Osteocyte (in vitro differentiated cells): ENCODE data around the gene GMEB2. TPM values are rescaled to one million over a fixed set of nuclear protein-coding genes. Genes with fewer than 3 reads are reported as not detected.
"Not testable (repeated sequence)": the region's sequence is repeated elsewhere in the genome, so short reads cannot be mapped to it uniquely, and the experiment has no call there.

Experiments
- DNase-seq: peaks from one replicate; pipeline ENCODE4 v3.0.0; 2021; ENCODE audit warnings: mixed read lengths; ENCODE audit not compliant: unreplicated experiment; ENCODE audit errors: extremely low spot score
- H3K27ac Mint-ChIP-seq: one replicate; pipeline ENCODE4 v1.8.0; 2021; ENCODE audit warnings: mild to moderate bottlenecking, mixed read lengths; ENCODE audit not compliant: unreplicated experiment
- H3K27me3 Mint-ChIP-seq: one replicate; pipeline ENCODE4 v1.8.0; 2021; ENCODE audit warnings: mixed read lengths; ENCODE audit not compliant: unreplicated experiment
- H3K36me3 Mint-ChIP-seq: one replicate; pipeline ENCODE4 v1.8.0; 2021; ENCODE audit warnings: mixed read lengths; ENCODE audit not compliant: unreplicated experiment
- H3K4me1 Mint-ChIP-seq: one replicate; pipeline ENCODE4 v1.8.0; 2021; ENCODE audit warnings: mixed read lengths; ENCODE audit not compliant: unreplicated experiment
- H3K4me3 Mint-ChIP-seq: one replicate; pipeline ENCODE4 v1.8.0; 2021; ENCODE audit warnings: mild to moderate bottlenecking, moderate library complexity, mixed read lengths; ENCODE audit not compliant: unreplicated experiment
- H3K9me3 Mint-ChIP-seq: one replicate; pipeline ENCODE4 v1.8.0; 2021; ENCODE audit warnings: mixed read lengths; ENCODE audit not compliant: unreplicated experiment
- CTCF ChIP-seq: fragments of 200-600 bp; sonication (generic); IDR thresholded peaks from 2 replicates; pipeline ENCODE4 v1.5.0; 2021; ENCODE audit warnings: antibody characterized with exemption, mild to moderate bottlenecking, moderate library complexity
- total RNA-seq: library from RNA; stranded (reverse); gene quantifications from 2 replicates; pipeline ENCODE4 v1.2.1, GENCODE V29; 2021

GMEB2 gene
- total RNA-seq, 1 donor from 2014 or later = 12.1 TPM

- no peak for TF ChIP-seq CTCF
- H3K9me3 Mint-ChIP-seq = no peaks in the 10 kb centered on the region
- no peak overlapping the region for H3K4me3 Mint-ChIP-seq
- H3K27ac Mint-ChIP-seq = no peak overlapping the region
- H3K4me1 Mint-ChIP-seq = peaks cover 15% of the 10 kb centered on the region
- DNase-seq = no peak
- H3K27me3 Mint-ChIP-seq = no peaks in the 10 kb centered on the region
- no peaks in the 10 kb centered on the region for H3K36me3 Mint-ChIP-seq
Measured at GRCh38 chr20:63572071-63572787, 54.7 kb downstream of the GMEB2 start.

- DNase-seq, H3K27ac Mint-ChIP-seq, H3K27me3 Mint-ChIP-seq, H3K36me3 Mint-ChIP-seq, H3K4me3 Mint-ChIP-seq, H3K9me3 Mint-ChIP-seq: not testable (repeated sequence)
- peaks cover 12% of the 10 kb centered on the region for H3K4me1 Mint-ChIP-seq
Measured at GRCh38 chr20:63571087-63571478, 55.8 kb downstream of the GMEB2 start.

- H3K36me3 Mint-ChIP-seq = no peaks in the 10 kb centered on the region
- no peaks in the 10 kb centered on the region for H3K9me3 Mint-ChIP-seq
- H3K27ac Mint-ChIP-seq = no peak overlapping the region
- H3K27me3 Mint-ChIP-seq = no peaks in the 10 kb centered on the region
- H3K4me3 Mint-ChIP-seq = no peak overlapping the region
- DNase-seq = no peak
- peaks cover 9% of the 10 kb centered on the region for H3K4me1 Mint-ChIP-seq
- TF ChIP-seq CTCF = no peak
Measured at GRCh38 chr20:63570281-63571086, 56.4 kb downstream of the GMEB2 start.

- no peak overlapping the region for H3K27ac Mint-ChIP-seq
- DNase-seq = no peak
- no peaks in the 10 kb centered on the region for H3K9me3 Mint-ChIP-seq
Measured at GRCh38 chr20:63568986-63569949, 57.6 kb downstream of the GMEB2 start.

More at GRCh38 chr20:63568986-63569949, 57.6 kb downstream of the GMEB2 start:
- Mint-ChIP-seq H3K36me3 (no peaks in the 10 kb centered on the region), H3K27me3 (no peaks in the 10 kb centered on the region), H3K4me3 (no peak overlapping the region), H3K4me1 (peaks cover 3% of the 10 kb centered on the region)
- TF ChIP-seq CTCF = no peak
